HG03139 (cell line): ENCODE results near the gene SUMF1.
"Not testable (repeated sequence)": the region's sequence is repeated elsewhere in the genome, so short reads cannot be mapped to it uniquely, and the experiment has no call there.

ENCODE experiments used
- ATAC-seq: cut with Tn5 transposase; IDR thresholded peaks from one replicate; pipeline ENCODE4 v1.9.1; 2021; ENCODE audit not compliant: unreplicated experiment

SUMF1 gene

DNA sequence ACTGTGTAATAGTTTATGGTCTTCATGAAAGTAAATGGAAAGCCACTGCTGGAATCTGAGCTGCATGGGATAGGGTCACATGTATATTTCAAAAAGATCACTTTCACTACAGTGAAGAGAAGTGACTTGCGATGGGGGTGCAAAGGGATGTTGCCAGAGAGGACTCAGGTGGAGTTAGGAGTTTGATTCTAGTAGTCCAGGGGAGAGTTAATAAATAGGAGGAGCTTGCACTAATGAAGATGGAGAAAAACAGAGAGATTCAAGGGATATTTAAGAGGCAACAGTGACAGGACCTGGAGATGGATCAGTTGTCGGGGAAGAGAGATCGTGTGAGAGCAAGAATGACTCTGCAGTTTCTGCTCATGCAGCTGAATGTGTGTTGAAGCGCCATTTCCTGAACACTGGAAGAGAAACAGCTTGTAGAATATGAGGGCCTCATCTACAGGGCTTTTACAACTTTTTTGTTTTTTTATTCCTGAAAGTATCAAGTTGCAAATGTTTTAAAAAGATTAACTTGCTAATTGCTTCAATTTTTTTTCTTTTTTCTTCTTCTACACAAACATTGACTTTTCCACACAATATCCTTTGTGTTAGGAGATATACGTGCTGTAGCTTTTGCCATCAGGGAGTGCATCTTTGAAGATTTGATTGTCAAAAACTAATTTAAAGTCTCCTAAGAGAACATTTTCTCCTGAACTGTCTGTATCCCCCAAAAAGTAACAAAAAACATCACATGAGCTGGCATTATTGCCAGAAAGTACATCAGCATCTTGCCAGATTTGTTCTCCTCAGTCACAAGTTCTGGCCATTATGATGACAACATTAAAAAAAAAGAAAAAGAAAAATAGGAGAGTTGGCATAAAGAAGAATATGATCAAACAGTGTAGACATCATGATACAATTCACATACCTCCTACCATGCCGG lies 126.4 kb downstream of the SUMF1 start:
- ATAC-seq = no peak

DNA sequence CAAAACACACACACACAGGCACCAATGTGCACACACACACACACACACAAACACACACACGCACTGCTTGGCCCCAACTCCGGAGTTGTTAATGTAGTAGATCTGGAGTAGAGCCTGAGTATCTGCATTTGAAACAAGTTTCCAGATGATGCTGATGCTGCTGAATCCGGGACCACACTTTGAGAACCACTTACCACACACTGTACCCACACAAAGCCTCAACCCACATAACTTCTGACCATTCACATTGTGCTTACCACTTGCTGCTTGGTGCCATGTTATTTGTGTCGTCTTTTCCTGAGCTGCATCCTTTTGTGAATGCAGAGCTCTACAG lies 127.0 kb downstream of the SUMF1 start:
- ATAC-seq = no peak

DNA sequence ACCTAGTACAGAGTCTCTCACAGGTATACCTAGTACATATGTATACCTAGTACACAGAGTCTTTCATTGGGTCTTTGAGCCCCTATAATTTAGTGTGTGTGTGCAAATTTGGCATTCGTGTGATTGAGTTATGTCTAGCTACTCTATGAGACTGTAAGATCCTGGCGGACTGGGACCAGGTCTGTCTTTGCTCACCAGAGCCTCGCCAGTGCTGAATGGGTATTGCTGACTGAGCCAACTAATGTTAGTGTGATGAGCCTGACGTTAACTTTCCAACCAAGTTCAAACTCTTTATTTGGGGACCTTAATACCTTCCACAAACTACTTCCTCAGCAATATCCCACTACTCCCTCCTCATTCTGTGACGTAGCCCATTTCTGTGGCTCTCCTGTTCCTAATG lies 128.3 kb downstream of the SUMF1 start:
- ATAC-seq = no peak

- no peak for ATAC-seq
Observed at GRCh38 chr3:4336850-4337546, 130.1 kb downstream of the SUMF1 start.

DNA sequence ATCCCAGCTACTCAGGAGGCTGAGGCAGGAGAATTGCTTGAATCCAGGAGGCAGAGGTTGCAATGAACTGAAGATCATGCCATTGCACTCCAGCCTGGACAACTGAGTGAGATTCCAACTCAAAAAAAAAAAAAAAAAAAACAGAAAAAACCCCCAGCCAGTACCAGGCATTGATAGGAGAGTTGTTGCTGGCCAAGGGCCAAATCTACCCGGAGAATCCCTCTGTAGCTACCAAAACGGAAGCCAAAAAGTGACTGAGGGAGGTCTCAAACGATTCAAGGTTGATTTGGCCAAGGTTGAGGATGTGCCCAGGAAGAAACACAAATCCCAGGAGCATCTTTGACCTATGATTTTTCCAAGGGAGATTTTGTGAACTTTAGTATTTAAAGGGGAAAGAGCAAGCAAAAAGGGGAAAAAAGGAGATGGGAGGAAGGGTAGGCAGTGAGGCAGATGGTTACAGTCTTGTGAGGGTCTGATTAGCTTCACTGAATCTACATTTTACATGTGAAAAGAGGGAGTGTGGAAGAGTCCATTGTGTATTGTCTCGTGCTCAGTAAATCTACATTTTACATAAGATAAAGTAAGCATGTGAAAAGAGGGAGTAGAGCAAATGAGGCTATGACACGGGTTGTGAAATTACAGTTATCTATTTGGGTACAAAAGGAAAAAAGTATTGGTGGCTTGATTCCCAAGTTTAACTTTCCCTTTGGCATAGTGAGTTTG lies 131.1 kb downstream of the SUMF1 start:
- ATAC-seq = no peak

DNA sequence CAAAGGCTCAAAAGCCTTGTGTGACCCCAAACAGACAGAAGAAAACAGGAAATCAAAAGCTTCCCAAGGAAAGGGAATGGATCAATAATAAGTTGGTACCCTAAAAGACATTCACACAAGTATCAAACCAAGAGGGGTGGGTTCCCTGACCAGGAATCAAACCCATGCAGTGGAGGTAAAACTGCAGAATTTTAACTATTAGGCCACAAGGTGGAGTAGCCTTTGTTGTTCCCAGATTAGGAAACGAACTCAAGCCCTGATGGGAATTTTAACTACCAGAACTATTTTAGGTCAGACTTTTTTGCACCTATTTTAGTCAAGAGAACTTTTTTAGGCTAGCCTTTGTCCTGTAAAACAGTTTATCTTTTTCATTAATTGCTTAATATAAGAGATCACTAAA lies 132.5 kb downstream of the SUMF1 start:
- ATAC-seq = no peak

- ATAC-seq = no peak
Observed at GRCh38 chr3:4332991-4333390, 134.1 kb downstream of the SUMF1 start.

DNA sequence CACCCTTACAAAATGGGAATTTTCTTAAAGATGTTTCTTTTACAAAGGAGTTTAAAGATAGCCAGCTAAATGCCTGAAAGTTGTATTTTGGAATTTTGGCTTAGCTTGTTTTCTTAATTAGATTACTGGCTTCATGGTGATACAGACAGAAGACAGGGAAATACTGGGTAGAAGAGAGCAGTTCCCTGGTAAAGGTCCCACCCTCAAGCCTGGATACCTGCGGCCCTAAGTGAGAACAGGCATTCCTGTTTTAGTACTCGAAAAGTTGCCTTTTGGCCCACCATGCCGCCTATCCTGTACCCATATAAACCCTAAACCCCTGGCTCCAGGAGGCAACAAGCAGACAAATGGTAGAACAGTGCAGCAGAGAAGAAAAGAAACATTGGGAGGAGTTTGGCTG lies 134.5 kb downstream of the SUMF1 start:
- ATAC-seq = no peak

DNA sequence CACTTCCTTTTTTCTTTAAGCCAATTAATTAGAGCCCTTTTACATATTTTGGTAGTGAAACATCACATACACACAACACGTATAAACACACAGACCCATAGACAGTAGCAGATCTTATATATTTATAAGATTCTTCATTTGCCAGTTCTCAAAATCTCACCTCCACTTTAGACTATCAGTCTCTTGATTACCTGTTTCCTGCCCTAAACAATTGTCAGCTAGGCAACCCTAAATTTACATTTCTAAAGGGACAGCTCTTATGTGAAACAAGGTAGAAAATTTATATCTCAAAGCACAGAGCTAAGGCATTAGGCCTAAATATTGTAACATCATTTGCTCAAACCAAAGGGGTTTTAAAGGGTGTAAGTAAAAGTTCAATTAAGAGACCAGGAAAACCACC lies 135.0 kb downstream of the SUMF1 start:
- no peak for ATAC-seq

GRCh38 chr3:4329806-4330205 lies 137.3 kb downstream of the SUMF1 start:
- not testable (repeated sequence) for ATAC-seq

DNA sequence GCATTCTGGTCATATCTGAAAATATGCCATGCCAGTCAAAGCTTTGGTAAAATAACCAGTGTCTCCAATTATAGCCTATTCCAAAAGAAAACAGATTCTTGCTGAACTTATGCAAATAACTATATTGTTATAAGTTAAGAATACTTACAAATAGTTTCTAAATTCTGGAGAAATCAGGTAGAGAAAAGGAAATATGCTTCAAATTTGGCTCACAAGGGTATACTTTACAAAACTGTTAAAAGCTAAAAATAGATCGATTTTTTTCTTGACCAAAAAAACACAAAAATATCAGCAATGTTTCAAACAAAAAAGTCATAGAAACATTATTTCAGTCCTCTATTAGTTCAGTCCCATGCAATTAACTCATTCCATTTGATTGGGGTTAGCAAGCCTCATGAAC lies 140.2 kb downstream of the SUMF1 start:
- no peak for ATAC-seq

DNA sequence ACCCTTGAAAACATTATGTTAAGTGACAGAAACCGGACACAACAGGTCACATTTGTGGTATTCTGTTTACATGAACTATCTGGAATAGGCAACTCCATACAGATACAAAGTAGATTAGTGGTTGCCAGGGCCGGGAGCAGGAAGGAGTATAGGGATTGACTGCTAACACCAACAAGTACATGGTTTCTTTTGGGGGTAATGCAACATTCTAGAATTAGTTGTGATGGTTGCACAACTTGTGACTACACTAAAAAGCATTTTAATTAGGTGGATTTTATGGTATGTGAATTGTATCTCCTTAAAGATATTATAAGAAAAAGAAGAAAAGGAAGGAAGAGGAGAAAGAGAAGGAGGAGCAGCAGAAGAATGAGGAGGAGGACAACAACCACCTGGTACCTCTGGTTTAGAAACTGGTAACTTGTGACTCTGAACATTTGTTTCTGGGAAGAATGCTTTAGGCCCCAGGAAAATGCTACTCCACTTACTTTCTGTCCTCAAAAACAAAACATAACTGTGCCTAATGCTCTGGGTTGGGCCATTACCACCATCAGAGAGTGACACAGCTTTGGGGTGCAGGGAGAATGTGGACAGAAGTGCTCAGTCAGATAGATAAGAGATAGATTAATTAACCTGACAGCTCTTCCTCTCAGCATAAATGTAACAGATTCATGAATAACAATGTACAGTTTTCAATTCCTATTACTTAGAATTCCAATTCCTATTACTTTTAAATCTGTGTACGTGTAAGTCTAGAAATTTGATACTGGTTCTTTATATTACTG lies 143.6 kb downstream of the SUMF1 start:
- no peak for ATAC-seq

GRCh38 chr3:4322635-4323034 lies 144.4 kb downstream of the SUMF1 start:
- no peak for ATAC-seq

GRCh38 chr3:4321732-4322131 lies 145.3 kb downstream of the SUMF1 start:
- no peak for ATAC-seq

GRCh38 chr3:4320096-4320911 lies 146.8 kb downstream of the SUMF1 start:
- no peak for ATAC-seq

DNA sequence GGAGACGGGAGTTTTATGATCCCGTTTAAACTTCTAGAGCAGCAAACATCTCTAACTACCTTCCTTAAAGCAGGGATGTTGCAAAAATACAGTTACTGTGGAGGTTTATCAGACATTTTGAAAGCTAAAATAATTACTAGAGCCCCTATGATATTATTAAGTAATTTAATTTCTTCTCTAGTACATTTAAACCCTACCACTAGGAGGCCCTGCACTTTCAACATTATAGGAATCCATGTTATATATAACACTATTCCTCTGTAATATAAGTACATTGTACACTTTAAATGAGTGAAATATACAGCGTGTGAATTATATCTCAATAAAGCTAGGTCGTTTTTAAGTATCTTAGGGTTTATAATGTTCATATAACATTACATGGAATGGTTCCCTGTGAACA lies 152.4 kb downstream of the SUMF1 start:
- ATAC-seq = no peak

DNA sequence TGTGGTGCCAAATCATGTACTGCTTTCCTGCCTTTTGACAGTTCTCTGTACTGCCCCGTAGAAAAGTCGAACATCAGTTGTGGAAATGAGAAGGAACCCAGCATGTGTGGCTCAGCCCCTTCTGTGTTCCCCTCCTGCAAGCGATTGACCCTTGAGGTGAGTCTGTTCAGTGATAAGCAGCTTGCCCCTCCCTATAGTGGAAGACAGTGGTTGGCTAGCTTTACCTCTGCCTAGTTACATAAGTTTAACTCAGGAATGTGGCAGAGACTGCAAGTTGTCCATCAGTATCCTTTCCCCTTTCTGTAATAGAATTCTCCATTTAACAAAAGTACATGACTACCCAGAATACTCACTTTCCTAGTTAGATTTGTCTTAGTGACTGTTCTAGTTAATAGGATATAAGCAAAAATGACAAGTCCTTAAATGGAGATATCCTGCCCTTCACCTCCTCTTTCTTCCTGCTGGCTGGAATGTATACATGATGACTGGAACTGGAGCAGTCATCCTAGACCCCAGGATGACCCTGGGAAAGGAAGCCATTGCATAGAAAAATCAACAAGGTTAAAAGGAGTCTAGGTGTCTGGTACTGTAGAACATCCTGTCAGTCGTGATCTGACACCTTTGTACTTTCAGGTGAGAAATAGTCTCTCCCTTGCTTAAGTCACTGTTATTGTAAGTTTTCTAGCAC lies 153.3 kb downstream of the SUMF1 start:
- no peak for ATAC-seq

DNA sequence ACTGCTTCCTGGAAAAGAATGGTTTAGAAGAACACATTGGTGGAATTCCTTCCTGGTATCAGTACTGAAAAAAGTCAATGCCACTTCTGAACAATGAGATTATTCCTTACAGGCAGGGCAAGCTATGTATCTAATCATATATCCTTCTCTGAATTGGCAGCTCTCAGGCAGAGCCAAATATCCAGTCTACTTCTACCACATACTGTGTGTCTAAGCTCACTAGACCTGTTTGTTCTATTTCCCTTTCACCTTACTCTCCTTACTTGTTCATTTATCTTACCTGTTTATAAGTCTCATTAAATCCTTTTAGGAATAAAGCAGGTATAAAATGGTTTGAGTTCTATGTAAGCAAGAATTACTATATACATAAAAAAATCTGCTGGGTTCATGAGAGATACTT lies 155.6 kb downstream of the SUMF1 start:
- ATAC-seq = no peak
